HG03520 (cell line): ENCODE data around the gene DCTN4.

Experiments
- ATAC-seq: cut with Tn5 transposase; IDR thresholded peaks from one replicate; pipeline ENCODE4 v1.9.1; 2021; ENCODE audit warnings: mild to moderate bottlenecking, moderate library complexity; ENCODE audit not compliant: unreplicated experiment

The DCTN4 gene

GRCh38 chr5:150672237-150672883 lies 86.5 kb downstream of the DCTN4 start:
- ATAC-seq = no peak

DNA sequence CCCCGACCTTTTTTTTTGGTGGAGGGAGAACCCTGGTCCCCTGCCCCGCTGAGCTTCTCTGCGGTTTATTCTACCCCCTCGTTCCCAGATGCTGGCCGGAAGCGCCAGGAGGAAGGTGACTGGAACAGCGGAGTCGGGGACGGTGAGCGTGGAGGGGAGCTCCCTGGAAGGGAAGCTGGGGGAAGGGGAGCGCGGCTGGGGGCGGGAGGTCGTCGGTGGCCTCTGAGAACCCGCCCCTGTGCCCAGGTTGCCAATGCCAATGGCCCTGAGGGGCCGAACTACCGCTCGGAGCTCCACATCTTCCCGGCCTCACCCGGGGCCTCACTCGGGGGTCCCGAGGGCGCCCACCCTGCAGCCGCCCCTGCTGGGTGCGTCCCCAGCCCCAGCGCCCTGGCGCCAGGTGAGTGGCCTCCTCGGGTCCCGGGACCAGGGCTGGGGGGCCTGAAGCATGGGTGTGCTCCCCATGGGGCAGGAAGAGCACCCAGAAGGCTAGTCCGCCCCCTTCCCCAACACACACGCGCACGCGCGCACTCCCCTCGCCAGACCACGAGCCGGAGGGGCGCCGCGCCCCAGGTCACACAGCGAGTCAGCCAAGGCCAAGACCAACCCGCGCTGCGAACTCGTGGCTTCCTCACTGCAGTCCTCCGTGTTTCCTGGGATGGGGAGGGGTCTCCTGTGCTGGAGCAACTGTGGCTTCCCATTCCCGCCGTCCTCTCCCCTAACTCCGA lies 87.1 kb downstream of the DCTN4 start:
- ATAC-seq = no peak

- ATAC-seq = no peak
Measured at GRCh38 chr5:150670948-150671310, 87.9 kb downstream of the DCTN4 start.

DNA sequence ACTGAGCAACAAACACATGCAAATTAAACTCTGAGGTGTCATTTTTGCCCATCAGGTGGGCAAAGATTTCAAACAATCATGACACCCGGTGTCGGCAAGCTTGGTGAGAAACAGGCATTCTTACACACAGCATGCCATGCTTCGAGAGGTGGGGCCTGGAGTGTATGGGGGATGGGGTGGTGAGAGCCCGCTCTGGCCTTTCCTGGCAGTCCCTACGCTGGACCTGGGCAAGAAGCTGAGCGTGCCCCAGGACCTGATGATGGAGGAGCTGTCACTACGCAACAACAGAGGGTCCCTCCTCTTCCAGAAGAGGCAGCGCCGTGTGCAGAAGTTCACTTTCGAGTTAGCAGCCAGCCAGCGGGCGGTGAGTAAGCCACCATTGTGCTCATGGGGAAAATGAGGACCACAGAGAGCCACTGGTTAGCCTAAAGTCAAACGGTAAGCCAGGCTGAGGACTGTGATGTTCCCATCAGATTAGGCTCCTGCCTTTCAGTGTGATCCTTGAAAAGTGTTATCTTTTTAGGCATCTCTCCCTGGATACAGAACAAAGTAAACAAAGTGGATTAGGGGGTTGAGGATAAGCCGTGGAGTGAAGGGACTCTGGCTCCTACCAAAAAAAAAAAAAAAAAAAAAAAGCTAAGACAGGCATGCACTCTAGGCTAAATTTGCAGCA lies 88.4 kb downstream of the DCTN4 start:
- no peak for ATAC-seq

- no peak for ATAC-seq
Measured at GRCh38 chr5:150665044-150665443, 93.8 kb downstream of the DCTN4 start.

GRCh38 chr5:150663936-150664335 lies 94.9 kb downstream of the DCTN4 start:
- ATAC-seq = no peak

- ATAC-seq = no peak
Measured at GRCh38 chr5:150662731-150663516, 95.9 kb downstream of the DCTN4 start.

- ATAC-seq = no peak
Measured at GRCh38 chr5:150661821-150662596, 96.8 kb downstream of the DCTN4 start.

DNA sequence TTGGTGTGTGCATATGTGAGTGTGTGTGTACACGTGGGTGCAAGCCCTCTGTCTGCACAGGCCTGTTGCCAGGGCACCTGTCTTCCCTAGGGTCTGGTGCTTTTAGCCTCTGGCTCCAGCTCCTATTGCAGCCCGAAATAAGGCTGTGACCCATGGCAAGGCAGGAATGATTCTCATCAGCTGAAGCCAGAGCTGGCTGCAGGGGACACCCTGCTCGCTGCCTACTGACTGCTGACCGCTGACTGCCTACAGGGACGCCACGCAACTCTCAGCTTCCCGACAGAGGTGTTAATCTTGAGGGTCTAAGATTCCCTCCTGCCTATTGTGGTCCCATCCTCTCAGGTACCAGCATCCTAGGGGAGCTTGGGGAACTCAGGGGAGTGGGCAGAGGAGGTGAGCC lies 97.7 kb downstream of the DCTN4 start, which contains the start of gene MYOZ3:
TSS of gene MYOZ3 (plus strand) at position 166 of the 400 bp plus-strand sequence. CDS start 1,691 bp downstream, outside the sequence.
- ATAC-seq = no peak

GRCh38 chr5:150660108-150660831 lies 98.5 kb downstream of the DCTN4 start:
- ATAC-seq = no peak

GRCh38 chr5:150659360-150660107 lies 99.3 kb downstream of the DCTN4 start:
- ATAC-seq = no peak

GRCh38 chr5:150658699-150659265 lies 100.0 kb downstream of the DCTN4 start:
- ATAC-seq = no peak
